Transverse colon (tissue), 4 donors: ENCODE results near the gene GPC5. TPM values are rescaled to one million over a fixed set of nuclear protein-coding genes. Genes with fewer than 3 reads are reported as not detected.

Source experiments
- DNase-seq: peaks from one replicate; pipeline ENCODE4 v3.0.0-alpha.2; 2019
- H3K27ac ChIP-seq, 4 donors: fragments of 200-600 bp; sonication (generic); 2 replicates each; pipeline ENCODE4 v1.5.1; 2016 to 2018; ENCODE audit warnings: inconsistent platforms in 4 of 4
- H3K27me3 ChIP-seq: fragments of 200-600 bp; sonication (generic); 2 replicates; pipeline ENCODE4 v1.5.1; 2017; ENCODE audit warnings: inconsistent platforms
- H3K36me3 ChIP-seq, 4 donors: fragments of 200-600 bp; sonication (generic); 2 replicates each; pipeline ENCODE4 v1.5.1; 2017 to 2019; ENCODE audit warnings: inconsistent platforms in 4 of 4
- H3K4me1 ChIP-seq, 4 donors: fragments of 200-600 bp; sonication (generic); 2 replicates each; pipeline ENCODE4 v1.5.1; 2017 to 2020; ENCODE audit warnings: inconsistent platforms in 4 of 4
- H3K4me3 ChIP-seq, 4 donors: fragments of 200-600 bp; sonication (generic); 1 replicate in 1 of 4; 2 replicates in 3 of 4; pipeline versions ENCODE4 v1.5.1 to v1.6.1; 2017 to 2019; ENCODE audit warnings: inconsistent platforms in 4 of 4
- H3K9me3 ChIP-seq, 2 donors: fragments of 200-600 bp; sonication (generic); 2 replicates each; pipeline ENCODE4 v1.5.1; 2017 to 2019; ENCODE audit warnings: inconsistent platforms in 2 of 2
- EP300 ChIP-seq: sonication (generic); formaldehyde crosslinking; IDR thresholded peaks from one replicate; pipeline ENCODE4 v1.6.1; 2017; ENCODE audit warnings: antibody characterized with exemption, low read depth
- POLR2A ChIP-seq: fragments of 450-650 bp; IDR thresholded peaks from one replicate; pipeline ENCODE4 v1.6.1; 2016; ENCODE audit warnings: antibody characterized with exemption, mild to moderate bottlenecking, moderate library complexity
- POLR2AphosphoS5 ChIP-seq, 3 donors: sonication (generic); formaldehyde crosslinking; IDR thresholded peaks; one replicate each; pipeline ENCODE4 v1.6.1; 2016; ENCODE audit warnings: antibody characterized with exemption in 3 of 3
- WGBS, 2 donors: methylation state at CpG; one replicate each; pipeline ENCODE4 v1.1.5; 2018; ENCODE audit warnings: low coverage in 1 of 2; 5-methylcytosine and 5-hydroxymethylcytosine counted together
- in situ Hi-C, 4 donors: fragments of 200-750 bp; cut with MboI; loops; one replicate each; pipeline versions ENCODE4 v1.15.0 to v1.15.1; 2017; ENCODE audit warnings: low sequenced_read_pairs in 3 of 4, low pct_ligation_motif_present in 1 of 4, low pct_unique_long_range_greater_than_20kb in 1 of 4
- intact Hi-C: fragments of 100-400 bp; cut with DNase I; formaldehyde crosslinking; loops from one replicate; pipeline ENCODE4 v1.15.1; 2023; ENCODE audit warnings: low total_unique reads
- total RNA-seq, 4 donors: library from RNA; depleted of rRNA; stranded (reverse); fragments of >200 nt; gene quantifications; one replicate each; pipeline ENCODE4 v1.1.0, GENCODE V29; 2016
- TF ChIP-seq, protein P1 (sequence below), 5 experiments: fragments of 200-600 bp in 3 of 5; fragments of 450-650 bp in 2 of 5; sonication (generic) in 3 of 5; IDR thresholded peaks; 1 replicate in 2 of 5; 2 replicates in 3 of 5; pipeline ENCODE4 v1.5.1; 2016 to 2017; ENCODE audit warnings: antibody characterized with exemption in 5 of 5, inconsistent platforms in 3 of 5, mild to moderate bottlenecking in 2 of 5, moderate library complexity in 1 of 5

The GPC5 gene
- total RNA-seq, 4 donors from 2014 or later = 0.48 to 1.4 TPM; not detected in 2

DNA sequence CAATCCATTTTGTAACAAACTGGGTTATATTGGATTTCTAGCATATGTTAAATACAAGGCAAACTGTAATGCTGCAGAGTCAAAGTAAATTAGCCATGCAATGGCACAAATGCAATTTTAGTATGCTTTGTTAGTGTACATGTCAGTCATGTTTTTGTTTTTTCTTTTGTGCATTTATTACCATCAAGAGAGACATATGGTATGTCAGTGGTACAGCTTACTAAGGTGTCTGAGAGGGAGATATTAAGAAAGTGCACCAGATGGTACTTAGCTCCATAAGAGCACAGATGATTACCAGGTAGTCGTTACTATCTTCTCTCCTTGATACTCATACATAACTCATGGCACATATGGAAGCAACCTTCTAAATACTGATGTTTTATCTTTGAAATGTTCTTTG, 550.3 kb downstream of the GPC5 start:
- H3K9me3 ChIP-seq = no peaks in the 10 kb centered on the region
- no peaks in the 10 kb centered on the region for H3K4me1 ChIP-seq
- in situ Hi-C loops = no loop called here
- no peak overlapping the region for H3K4me3 ChIP-seq
- no peaks in the 10 kb centered on the region for H3K27me3 ChIP-seq
- intact Hi-C loops = no loop called here
- WGBS, 2 donors = 63 to 71% methylated on average over 1 of the region's 1 CpG
- H3K27ac ChIP-seq = no peak overlapping the region
- H3K36me3 ChIP-seq = no peaks in the 10 kb centered on the region
- TF ChIP-seq POLR2AphosphoS5 (IDR thresholded peaks at IDR 0.05) = no peak
- no peak for TF ChIP-seq EP300
- TF ChIP-seq, protein P1, sequence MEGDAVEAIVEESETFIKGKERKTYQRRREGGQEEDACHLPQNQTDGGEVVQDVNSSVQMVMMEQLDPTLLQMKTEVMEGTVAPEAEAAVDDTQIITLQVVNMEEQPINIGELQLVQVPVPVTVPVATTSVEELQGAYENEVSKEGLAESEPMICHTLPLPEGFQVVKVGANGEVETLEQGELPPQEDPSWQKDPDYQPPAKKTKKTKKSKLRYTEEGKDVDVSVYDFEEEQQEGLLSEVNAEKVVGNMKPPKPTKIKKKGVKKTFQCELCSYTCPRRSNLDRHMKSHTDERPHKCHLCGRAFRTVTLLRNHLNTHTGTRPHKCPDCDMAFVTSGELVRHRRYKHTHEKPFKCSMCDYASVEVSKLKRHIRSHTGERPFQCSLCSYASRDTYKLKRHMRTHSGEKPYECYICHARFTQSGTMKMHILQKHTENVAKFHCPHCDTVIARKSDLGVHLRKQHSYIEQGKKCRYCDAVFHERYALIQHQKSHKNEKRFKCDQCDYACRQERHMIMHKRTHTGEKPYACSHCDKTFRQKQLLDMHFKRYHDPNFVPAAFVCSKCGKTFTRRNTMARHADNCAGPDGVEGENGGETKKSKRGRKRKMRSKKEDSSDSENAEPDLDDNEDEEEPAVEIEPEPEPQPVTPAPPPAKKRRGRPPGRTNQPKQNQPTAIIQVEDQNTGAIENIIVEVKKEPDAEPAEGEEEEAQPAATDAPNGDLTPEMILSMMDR (IDR thresholded peaks at IDR 0.05) = no peak
- TF ChIP-seq POLR2A = no peak
- DNase-seq = no peak

DNA sequence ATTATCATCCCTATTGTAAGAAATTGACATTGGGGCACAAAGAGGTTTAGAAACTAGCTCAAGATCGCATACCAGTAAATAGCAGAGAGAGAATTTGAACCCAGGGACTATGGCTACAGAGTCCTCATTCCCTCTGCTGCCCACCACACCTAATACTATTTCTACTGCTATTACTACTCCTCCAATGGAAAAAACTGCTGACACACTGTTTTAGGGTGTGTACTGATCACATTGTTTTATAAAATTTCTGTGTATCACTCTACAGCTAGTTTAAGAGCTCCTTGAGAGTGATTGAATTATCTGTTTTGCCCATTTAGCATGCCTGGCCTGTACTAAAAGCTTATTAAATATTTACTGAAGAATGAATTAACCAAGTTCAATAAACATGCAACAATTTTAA, 552.4 kb downstream of the GPC5 start:
- no peak overlapping the region for H3K27ac ChIP-seq
- intact Hi-C loops = no loop called here
- 77 to 82% methylated on average over 1 of the region's 1 CpG for WGBS, 2 donors
- no peak overlapping the region for H3K4me3 ChIP-seq
- no peak for DNase-seq
- H3K36me3 ChIP-seq = no peaks in the 10 kb centered on the region
- H3K4me1 ChIP-seq = no peaks in the 10 kb centered on the region
- H3K27me3 ChIP-seq = no peaks in the 10 kb centered on the region
- H3K9me3 ChIP-seq = no peaks in the 10 kb centered on the region
- in situ Hi-C loops = no loop called here
- TF ChIP-seq, protein P1 (IDR thresholded peaks at IDR 0.05) = no peak
- TF ChIP-seq POLR2A (no peak), EP300 (no peak)

DNA sequence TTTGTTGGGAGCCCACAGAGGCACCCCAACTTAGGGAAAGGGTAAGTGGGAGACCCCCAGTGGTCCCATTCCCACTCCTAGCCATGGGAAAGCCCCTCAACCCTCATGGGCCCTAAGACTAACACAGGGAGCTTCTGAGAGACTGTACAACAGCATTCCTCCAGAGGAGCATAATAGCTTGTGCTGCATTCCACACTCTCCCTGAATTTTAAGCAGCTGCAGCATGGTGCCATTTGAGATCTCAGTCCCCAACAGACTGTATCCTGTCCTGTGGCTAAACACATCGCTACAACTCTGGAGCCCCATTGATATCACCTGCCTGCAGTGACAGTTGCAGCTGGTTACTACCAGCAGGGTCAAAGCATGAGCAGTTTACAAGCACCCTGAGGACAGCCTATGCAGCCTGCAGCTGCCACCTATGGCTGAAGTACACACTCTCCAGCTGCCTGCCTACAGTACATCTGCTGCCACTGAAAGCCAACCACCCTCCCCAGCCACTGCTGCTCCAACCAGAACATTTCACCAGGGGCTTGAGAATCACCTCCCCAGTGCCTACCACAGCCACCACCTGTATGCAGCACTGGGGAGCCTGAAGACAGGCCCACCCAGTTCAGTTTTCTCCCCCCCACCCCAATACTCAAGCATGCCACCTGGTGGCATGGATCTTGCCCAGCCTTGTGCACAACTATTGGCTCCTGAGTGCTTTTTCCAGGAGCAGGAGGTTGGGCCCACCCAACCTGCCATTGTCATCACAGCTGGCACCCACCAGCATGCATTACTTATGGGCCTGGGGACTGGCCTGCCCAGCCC, 557.3 kb downstream of the GPC5 start:
- H3K27ac ChIP-seq = no peak overlapping the region
- WGBS, 2 donors = 73% methylated on average over 1 of the region's 1 CpG; no CpG with 5 or more reads in 1 of the 2 donors

DNA sequence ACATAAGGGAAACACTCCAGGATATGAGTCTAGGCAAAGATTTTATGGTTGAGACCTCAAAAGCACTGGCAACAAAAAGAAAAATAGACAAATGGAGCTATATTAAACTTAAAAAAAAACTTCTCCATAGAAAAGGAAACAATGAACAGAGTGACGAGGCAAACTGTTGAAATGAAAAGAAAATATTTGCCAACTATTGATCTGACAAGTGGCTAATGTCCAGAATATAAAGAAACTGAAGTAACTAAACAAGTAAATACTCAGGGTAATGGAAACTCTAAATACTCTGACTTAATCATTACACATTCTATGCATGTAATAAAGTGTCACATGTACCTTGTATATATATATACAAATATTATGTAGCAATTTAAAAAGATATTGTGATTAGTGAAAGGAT, 562.5 kb downstream of the GPC5 start:
- Histone ChIP-seq H3K9me3 (no peaks in the 10 kb centered on the region), H3K27ac (no peak overlapping the region), H3K4me1 (no peaks in the 10 kb centered on the region), H3K36me3 (no peaks in the 10 kb centered on the region), H3K4me3 (no peak overlapping the region), H3K27me3 (no peaks in the 10 kb centered on the region)
- no peak for DNase-seq
- TF ChIP-seq, protein P1 (IDR thresholded peaks at IDR 0.05) = no peak
- no peak for TF ChIP-seq EP300
- TF ChIP-seq POLR2AphosphoS5 (IDR thresholded peaks at IDR 0.05) = no peak
- TF ChIP-seq POLR2A = no peak
- intact Hi-C loops (no loop called here), in situ Hi-C loops (no loop called here)
- WGBS, 2 donors = 11 to 35% methylated on average over 1 of the region's 1 CpG

More for the DNA sequence above, 557.3 kb downstream of the GPC5 start:
- Histone ChIP-seq H3K9me3 (no peaks in the 10 kb centered on the region), H3K4me1 (no peaks in the 10 kb centered on the region), H3K36me3 (no peaks in the 10 kb centered on the region), H3K4me3 (no peak overlapping the region), H3K27me3 (no peaks in the 10 kb centered on the region)
- DNase-seq = no peak
- in situ Hi-C loops (no loop called here), intact Hi-C loops (no loop called here)
- TF ChIP-seq POLR2A (no peak), POLR2AphosphoS5 (IDR thresholded peaks at IDR 0.05) (no peak), EP300 (no peak)
- TF ChIP-seq, protein P1 (IDR thresholded peaks at IDR 0.05) = no peak
